ENCODE data around the gene MTA1. TPM values are rescaled to one million over a fixed set of nuclear protein-coding genes. Genes with fewer than 3 reads are reported as not detected.

Gene MTA1
- total RNA-seq, 2 donors from 2014 or later: 77.2 to 84.1 TPM

DNA sequence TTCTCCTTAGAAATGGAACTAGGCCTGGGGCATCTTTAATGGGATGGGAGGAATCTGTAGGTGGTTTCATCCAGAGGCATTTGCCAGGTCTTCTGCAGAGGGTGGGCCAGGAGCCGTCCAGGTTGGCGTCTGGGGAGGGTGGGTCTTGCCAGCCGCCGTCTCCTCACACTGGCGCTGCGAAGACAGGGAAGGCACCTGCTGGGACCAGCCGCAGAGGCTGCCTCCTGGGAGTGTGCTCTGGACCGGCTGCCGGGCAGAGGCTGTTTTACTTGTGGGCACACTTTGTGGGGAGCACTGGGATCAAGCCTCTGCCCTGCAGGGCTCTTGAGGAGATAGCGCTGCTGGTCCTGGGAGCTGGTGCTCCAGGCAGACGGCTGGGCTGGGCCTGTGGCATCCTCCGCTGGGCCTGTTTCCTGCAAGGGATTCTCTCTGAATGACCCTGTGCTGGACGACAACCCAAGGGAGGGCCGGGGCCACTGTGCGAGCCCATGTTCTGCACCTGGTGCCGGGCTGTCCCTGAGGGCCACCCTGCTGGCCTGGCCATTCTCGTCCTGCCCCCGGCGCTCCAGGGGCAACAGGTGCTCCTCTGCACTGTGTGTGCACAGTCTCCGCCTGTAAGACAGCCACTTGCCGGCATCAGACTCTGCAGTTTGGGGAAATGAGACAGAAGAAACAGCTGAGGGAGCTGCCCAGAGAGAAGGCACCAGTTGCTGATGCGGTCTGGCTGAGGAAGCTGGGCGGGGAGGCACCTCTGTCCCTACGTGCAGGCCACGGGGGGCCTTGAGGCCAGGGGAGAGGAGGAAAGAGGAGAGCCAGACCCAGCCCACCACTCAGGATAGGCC, 31.3 kb upstream of the MTA1 start:
- Histone ChIP-seq H3K4me1 (ENCODE audit: control insufficient read depth in 1 of 2, low read depth in 2 of 2) (no peaks in the 10 kb centered on the region), H3K27ac (no peak overlapping the region), H3K9me3 (no peaks in the 10 kb centered on the region), H3K4me3 (no peak overlapping the region), H3K27me3 (replicated peaks; ENCODE audit: insufficient read depth) (no peaks in the 10 kb centered on the region), H3K36me3 (peaks cover 25% of the 10 kb centered on the region)
- TF ChIP-seq, protein P1, sequence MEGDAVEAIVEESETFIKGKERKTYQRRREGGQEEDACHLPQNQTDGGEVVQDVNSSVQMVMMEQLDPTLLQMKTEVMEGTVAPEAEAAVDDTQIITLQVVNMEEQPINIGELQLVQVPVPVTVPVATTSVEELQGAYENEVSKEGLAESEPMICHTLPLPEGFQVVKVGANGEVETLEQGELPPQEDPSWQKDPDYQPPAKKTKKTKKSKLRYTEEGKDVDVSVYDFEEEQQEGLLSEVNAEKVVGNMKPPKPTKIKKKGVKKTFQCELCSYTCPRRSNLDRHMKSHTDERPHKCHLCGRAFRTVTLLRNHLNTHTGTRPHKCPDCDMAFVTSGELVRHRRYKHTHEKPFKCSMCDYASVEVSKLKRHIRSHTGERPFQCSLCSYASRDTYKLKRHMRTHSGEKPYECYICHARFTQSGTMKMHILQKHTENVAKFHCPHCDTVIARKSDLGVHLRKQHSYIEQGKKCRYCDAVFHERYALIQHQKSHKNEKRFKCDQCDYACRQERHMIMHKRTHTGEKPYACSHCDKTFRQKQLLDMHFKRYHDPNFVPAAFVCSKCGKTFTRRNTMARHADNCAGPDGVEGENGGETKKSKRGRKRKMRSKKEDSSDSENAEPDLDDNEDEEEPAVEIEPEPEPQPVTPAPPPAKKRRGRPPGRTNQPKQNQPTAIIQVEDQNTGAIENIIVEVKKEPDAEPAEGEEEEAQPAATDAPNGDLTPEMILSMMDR (IDR thresholded peaks at IDR 0.05): no peak
- no peak for DNase-seq (ENCODE audit: low spot score)
- no peak for ATAC-seq (ENCODE audit: insufficient number of reproducible peaks, low FRiP score, low read depth)

DNA sequence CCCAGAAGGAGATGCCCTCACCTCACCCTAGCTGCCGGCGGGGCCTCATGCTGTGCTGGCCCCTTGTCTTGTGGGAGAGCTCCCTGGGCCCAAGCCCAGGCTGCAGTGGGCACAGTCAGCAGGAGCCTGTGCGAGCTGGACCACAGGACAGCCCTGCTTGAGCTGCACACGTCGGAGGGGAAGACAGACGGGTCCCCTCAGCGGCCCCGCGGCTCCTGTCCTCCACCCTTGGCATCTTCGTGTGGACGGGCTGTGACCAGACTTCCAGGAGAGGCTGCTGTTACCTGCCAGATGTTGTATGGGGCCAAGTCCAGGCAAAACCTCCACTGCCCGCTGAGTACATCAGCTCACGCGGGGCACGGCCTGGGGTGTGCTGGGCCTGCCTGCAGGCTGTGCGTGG, 30.7 kb upstream of the MTA1 start:
- H3K9me3 ChIP-seq: no peaks in the 10 kb centered on the region
- no peak for DNase-seq (ENCODE audit: low spot score)
- no peak for ATAC-seq (ENCODE audit: insufficient number of reproducible peaks, low FRiP score, low read depth)
- TF ChIP-seq, protein P1 (IDR thresholded peaks at IDR 0.05): no peak
- no peaks in the 10 kb centered on the region for H3K27me3 ChIP-seq (replicated peaks; ENCODE audit: insufficient read depth)
- no peak overlapping the region for H3K4me3 ChIP-seq
- H3K27ac ChIP-seq: no peak overlapping the region
- H3K4me1 ChIP-seq (ENCODE audit: control insufficient read depth in 1 of 2, low read depth in 2 of 2): no peaks in the 10 kb centered on the region
- peaks cover 20% of the 10 kb centered on the region for H3K36me3 ChIP-seq

DNA sequence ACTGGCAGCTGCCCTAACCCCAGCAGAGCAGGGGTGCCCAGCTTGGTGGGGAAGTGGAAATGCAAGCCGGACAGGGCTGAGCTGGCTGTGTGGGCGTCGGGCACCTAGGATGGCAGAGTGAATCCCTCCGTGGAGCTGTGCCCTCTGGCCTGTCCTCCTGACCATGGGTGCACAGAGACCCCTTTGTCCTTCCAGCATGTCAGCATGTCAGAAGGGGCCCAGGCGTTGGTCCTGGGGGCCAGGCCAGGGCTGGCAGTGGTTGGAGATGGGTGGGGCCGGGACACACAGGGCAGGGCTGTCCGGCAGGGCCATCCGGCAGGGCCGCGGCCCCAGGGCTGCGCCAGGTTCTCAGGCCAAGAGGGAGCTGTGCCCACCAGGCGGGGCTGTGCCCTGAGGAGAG, 30.1 kb upstream of the MTA1 start:
- Histone ChIP-seq H3K4me3 (no peak overlapping the region), H3K27ac (peak overlapping the region in 1 of 2 donors; percentile 26), H3K27me3 (replicated peaks; ENCODE audit: insufficient read depth) (no peaks in the 10 kb centered on the region), H3K36me3 (peaks cover 15% of the 10 kb centered on the region), H3K4me1 (ENCODE audit: control insufficient read depth in 1 of 2, low read depth in 2 of 2) (no peaks in the 10 kb centered on the region), H3K9me3 (no peaks in the 10 kb centered on the region)
- TF ChIP-seq, protein P1 (IDR thresholded peaks at IDR 0.05): no peak
- no peak for DNase-seq (ENCODE audit: low spot score)
- ATAC-seq (ENCODE audit: insufficient number of reproducible peaks, low FRiP score, low read depth): no peak

DNA sequence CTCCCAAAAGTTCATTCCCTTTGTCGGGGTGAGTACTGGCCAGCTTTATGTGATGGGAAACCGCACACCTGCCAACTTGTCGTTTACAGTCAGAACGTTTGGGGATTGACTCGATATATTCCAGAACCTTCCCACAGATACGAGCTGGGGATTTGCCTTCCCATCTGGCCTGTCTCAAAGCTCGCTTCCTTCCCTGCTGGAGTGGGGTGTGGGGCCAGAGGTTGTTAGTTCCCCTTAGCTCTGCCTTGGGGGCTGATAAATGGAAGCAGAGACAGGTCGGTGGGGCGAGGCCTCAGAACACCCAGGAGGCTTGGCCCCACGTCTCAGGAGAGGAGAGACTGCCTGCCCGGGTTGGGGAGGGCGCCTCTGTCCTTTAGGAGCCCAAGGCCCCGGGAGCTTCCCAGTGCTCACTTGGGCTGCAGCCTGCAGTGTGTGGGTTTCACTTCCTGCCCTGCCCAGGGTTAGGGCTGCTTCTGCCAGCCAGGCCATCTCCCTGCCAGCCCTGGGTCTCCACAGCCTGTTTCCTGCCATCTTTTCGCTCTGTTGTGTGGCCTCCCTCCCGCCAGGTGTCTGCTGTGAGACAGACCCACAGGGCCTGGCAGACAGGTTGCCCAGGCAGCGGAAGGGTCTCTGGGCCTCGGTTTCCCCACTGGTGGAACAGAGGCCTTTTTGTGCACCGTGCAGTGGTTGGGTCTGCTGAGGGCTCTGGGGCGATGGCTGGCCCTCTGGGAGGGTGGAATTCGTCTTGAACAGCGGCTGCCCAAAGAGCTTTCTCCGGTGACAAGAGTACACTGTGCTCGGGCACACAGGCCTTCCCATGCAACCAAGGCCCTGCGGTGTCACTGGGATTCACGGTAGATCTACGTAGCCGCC, 29.4 kb upstream of the MTA1 start:
- ATAC-seq (ENCODE audit: insufficient number of reproducible peaks, low FRiP score, low read depth) (no peak), DNase-seq (ENCODE audit: low spot score) (no peak)
- no peaks in the 10 kb centered on the region for H3K9me3 ChIP-seq
- no peaks in the 10 kb centered on the region for H3K4me1 ChIP-seq (ENCODE audit: control insufficient read depth in 1 of 2, low read depth in 2 of 2)
- H3K36me3 ChIP-seq: peaks cover 12% of the 10 kb centered on the region
- H3K4me3 ChIP-seq: no peak overlapping the region
- peak overlapping the region in 1 of 2 donors; percentile 26 for H3K27ac ChIP-seq
- TF ChIP-seq, protein P1 (IDR thresholded peaks at IDR 0.05): no peak
- H3K27me3 ChIP-seq (replicated peaks; ENCODE audit: insufficient read depth): no peaks in the 10 kb centered on the region

DNA sequence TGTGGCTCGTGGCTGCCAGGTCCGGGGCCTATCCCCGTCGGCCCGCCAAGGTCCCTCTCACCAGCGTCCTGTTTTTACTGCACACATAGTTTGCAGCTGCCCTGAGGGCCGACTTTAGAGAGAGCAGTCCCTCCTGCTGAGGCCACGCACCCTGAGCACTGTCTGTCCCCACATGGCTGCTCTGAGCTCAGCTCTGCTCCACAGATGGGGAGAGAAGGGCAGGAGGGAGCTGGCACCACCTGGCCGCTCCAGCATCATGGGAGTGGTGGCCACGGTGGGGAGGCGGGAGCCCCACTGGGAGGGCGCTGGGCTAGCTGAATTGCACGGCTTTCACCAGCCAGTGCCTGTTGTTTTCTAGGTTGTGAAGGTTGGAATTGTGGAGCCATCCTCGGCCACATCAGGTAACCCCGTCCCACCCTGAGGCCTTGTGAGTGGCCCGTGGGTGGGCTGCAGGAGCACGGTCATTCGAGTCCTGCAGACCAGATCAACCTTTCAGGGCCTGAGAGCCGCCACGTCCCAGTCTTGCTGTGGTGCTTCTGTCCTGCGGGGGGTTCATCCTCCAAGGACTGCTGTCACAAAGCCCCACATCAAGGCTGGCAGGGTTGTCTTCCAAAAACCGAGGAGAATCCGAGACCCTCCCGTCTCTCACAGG, 28.7 kb upstream of the MTA1 start:
- ATAC-seq (ENCODE audit: insufficient number of reproducible peaks, low FRiP score, low read depth) (no peak), DNase-seq (ENCODE audit: low spot score) (no peak)
- Histone ChIP-seq H3K36me3 (peaks cover 7% of the 10 kb centered on the region), H3K4me3 (no peak overlapping the region), H3K27ac (no peak overlapping the region), H3K9me3 (no peaks in the 10 kb centered on the region), H3K27me3 (replicated peaks; ENCODE audit: insufficient read depth) (no peaks in the 10 kb centered on the region), H3K4me1 (ENCODE audit: control insufficient read depth in 1 of 2, low read depth in 2 of 2) (no peaks in the 10 kb centered on the region)
- TF ChIP-seq, protein P1 (IDR thresholded peaks at IDR 0.05): no peak
